Endothelial cell of umbilical vein (primary cell): ENCODE measurements around the gene HES6.

Experiments used
- EZH2 ChIP-seq: IDR thresholded peaks from 2 replicates; pipeline ENCODE4 v1.6.1; 2012; ENCODE audit warnings: borderline replicate concordance, low read depth, mild to moderate bottlenecking, moderate library complexity, low read length, inconsistent platforms; ENCODE audit not compliant: severe bottlenecking
- FOS ChIP-seq: IDR thresholded peaks from 2 replicates; pipeline ENCODE4 v1.6.1; 2011; ENCODE audit warnings: mild to moderate bottlenecking, low read length, moderate library complexity, borderline replicate concordance; ENCODE audit not compliant: insufficient read depth
- GATA2 ChIP-seq: IDR thresholded peaks from 2 replicates; pipeline ENCODE4 v1.7.0; 2011; ENCODE audit warnings: low read depth, mild to moderate bottlenecking, moderate library complexity, mixed read lengths, low read length; ENCODE audit not compliant: insufficient read length, insufficient read depth
- JUN ChIP-seq: IDR thresholded peaks from 2 replicates; pipeline ENCODE4 v1.6.1; 2011; ENCODE audit warnings: borderline replicate concordance, low read depth; ENCODE audit not compliant: insufficient read length, insufficient read depth
- MYC ChIP-seq: IDR thresholded peaks from one replicate; pipeline ENCODE4 v1.6.1; 2011; ENCODE audit warnings: mild to moderate bottlenecking, low read depth, low read length
- POLR2A ChIP-seq: IDR thresholded peaks from 2 replicates; pipeline ENCODE4 v1.6.1; 2012; ENCODE audit warnings: low read depth, mild to moderate bottlenecking, control low read depth, low read length
- POLR2AphosphoS5 ChIP-seq: IDR thresholded peaks from 2 replicates; pipeline ENCODE4 v1.6.1; 2012; ENCODE audit warnings: low read depth, mild to moderate bottlenecking, control low read depth, low read length, moderate library complexity; ENCODE audit not compliant: insufficient read depth
- TF ChIP-seq, protein P1 (sequence below), 2 donors: IDR thresholded peaks; 1 replicate in 1 of 2; 2 replicates in 1 of 2; pipeline ENCODE4 v1.5.1; 2011; ENCODE audit warnings: low read length in 2 of 2, mild to moderate bottlenecking in 2 of 2, moderate library complexity in 2 of 2, control low read depth in 1 of 2, inconsistent platforms in 1 of 2, low read depth in 1 of 2; ENCODE audit not compliant: insufficient read depth in 1 of 2; ENCODE audit errors: extremely low read depth in 1 of 2
- TF ChIP-seq, protein P2 (sequence below): IDR thresholded peaks from 2 replicates; pipeline ENCODE4 v1.6.1; 2011; ENCODE audit not compliant: insufficient read depth, insufficient read length

DNA sequence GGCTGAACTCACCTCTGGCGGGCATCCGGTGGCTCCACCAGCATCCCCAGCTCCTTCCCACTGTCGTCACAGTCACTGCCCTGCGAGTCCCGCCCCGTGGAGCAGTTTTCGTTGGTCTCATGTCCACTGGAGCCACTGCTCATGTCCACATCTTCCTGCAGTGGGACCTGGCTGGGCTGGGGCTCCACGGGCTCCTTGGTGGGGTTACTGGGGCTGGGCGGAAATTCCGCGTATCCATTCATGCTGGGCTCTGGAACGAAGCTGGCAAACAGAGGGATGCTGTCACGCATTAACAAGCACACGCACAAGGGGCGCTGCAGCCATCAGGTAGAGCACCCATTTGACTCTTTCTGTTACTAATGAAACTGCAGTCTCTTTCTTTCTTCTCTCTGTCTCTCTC, 37.9 kb upstream of the HES6 start:
- TF ChIP-seq, protein P1, sequence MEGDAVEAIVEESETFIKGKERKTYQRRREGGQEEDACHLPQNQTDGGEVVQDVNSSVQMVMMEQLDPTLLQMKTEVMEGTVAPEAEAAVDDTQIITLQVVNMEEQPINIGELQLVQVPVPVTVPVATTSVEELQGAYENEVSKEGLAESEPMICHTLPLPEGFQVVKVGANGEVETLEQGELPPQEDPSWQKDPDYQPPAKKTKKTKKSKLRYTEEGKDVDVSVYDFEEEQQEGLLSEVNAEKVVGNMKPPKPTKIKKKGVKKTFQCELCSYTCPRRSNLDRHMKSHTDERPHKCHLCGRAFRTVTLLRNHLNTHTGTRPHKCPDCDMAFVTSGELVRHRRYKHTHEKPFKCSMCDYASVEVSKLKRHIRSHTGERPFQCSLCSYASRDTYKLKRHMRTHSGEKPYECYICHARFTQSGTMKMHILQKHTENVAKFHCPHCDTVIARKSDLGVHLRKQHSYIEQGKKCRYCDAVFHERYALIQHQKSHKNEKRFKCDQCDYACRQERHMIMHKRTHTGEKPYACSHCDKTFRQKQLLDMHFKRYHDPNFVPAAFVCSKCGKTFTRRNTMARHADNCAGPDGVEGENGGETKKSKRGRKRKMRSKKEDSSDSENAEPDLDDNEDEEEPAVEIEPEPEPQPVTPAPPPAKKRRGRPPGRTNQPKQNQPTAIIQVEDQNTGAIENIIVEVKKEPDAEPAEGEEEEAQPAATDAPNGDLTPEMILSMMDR (IDR thresholded peaks at IDR 0.05; ENCODE audit: extremely low read depth in 1 of 2, insufficient read depth in 1 of 2, low read depth in 1 of 2, low read length in 2 of 2): no peak
- TF ChIP-seq EZH2 (no peak), FOS (no peak), POLR2A (no peak), POLR2AphosphoS5 (no peak), JUN (no peak), MYC (no peak), GATA2 (no peak)
- TF ChIP-seq, protein P2, sequence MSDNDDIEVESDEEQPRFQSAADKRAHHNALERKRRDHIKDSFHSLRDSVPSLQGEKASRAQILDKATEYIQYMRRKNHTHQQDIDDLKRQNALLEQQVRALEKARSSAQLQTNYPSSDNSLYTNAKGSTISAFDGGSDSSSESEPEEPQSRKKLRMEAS: no peak
